Measurements from ENCODE around the gene MSH6. TPM values are rescaled to one million over a fixed set of nuclear protein-coding genes. Genes with fewer than 3 reads are reported as not detected.

Gene MSH6, protein sequence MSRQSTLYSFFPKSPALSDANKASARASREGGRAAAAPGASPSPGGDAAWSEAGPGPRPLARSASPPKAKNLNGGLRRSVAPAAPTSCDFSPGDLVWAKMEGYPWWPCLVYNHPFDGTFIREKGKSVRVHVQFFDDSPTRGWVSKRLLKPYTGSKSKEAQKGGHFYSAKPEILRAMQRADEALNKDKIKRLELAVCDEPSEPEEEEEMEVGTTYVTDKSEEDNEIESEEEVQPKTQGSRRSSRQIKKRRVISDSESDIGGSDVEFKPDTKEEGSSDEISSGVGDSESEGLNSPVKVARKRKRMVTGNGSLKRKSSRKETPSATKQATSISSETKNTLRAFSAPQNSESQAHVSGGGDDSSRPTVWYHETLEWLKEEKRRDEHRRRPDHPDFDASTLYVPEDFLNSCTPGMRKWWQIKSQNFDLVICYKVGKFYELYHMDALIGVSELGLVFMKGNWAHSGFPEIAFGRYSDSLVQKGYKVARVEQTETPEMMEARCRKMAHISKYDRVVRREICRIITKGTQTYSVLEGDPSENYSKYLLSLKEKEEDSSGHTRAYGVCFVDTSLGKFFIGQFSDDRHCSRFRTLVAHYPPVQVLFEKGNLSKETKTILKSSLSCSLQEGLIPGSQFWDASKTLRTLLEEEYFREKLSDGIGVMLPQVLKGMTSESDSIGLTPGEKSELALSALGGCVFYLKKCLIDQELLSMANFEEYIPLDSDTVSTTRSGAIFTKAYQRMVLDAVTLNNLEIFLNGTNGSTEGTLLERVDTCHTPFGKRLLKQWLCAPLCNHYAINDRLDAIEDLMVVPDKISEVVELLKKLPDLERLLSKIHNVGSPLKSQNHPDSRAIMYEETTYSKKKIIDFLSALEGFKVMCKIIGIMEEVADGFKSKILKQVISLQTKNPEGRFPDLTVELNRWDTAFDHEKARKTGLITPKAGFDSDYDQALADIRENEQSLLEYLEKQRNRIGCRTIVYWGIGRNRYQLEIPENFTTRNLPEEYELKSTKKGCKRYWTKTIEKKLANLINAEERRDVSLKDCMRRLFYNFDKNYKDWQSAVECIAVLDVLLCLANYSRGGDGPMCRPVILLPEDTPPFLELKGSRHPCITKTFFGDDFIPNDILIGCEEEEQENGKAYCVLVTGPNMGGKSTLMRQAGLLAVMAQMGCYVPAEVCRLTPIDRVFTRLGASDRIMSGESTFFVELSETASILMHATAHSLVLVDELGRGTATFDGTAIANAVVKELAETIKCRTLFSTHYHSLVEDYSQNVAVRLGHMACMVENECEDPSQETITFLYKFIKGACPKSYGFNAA (N-terminal part only)
- total RNA-seq: 10 to 100 TPM; 30.8 to 36.3 TPM
- long read RNA-seq, donor 1, full-length matches to known transcripts: 1 of 3 reads
- long read RNA-seq, donor 1, partial matches to known transcripts: 1 of 3 reads
- long read RNA-seq, donor 1, other reads (novel, unspliced or antisense): 1 of 3 reads
- long read RNA-seq, donor 2, partial matches to known transcripts: 6 of 10 reads
- long read RNA-seq, donor 2, other reads (novel, unspliced or antisense): 4 of 10 reads

GRCh38 chr2:47782671-47783485, at the start of gene MSH6:
Gene MSH6 (plus strand): TSS chr2:47783145. CDS start chr2:47783234, 89 bp downstream.
- intact Hi-C loops (cut with DNase I): loop anchor here in 1 of 2 donors (5.0 kb wide), 1 partner anchor 539 kb away; no protein-coding TSS in a partner anchor
- peak; percentile 96 for DNase-seq (ENCODE audit: low spot score)

- intact Hi-C loops (cut with DNase I): loop anchor here in 1 of 2 donors (10.0 kb wide), 1 partner anchor 489 kb away; no protein-coding TSS in a partner anchor
- DNase-seq (ENCODE audit: low spot score): no peak
These were observed 47.6 kb upstream of the MSH6 start for GRCh38 chr2:47735136-47735869.

- intact Hi-C loops (cut with DNase I): loop anchor here in 1 of 2 donors (10.0 kb wide), 1 partner anchor 489 kb away; no protein-coding TSS in a partner anchor
- DNase-seq (ENCODE audit: low spot score): no peak
These were observed 47.0 kb upstream of the MSH6 start for GRCh38 chr2:47735912-47736311.

DNA sequence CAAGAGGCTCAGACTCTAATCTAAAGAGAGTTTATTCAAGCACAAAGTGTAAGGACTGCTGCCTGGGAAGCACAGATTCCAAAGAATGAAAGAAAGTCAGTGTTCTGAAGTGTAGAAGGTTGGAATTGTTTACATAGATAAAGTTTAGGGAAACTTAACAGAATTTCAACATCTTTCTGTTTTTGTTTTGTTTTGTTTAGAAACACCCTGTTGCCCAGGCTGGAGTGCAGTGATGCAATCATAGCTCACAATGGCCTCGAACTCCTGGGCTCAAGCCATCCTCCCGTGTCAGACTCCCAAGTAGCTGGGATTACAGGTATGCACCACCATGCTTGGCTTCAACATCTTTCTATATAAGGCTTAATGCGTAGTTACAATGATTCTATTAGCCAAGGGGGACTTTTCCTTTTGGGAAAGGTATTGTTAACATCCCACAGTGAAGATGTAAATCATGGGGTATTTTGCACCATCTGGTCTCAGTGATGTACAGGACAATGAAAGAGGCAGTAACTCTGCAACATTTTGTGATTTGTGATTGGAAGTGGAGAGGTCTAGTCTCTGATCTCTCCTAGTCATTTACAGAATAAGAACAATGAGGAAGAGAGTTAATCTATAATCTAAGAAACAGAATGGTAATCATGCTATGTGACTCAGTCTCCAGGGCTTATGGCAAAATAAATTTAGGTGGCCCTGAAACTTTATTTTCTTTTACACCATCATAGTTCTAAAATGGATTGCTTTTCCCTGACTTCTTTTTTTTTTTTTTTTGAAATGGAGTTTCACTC, 45.6 kb upstream of the MSH6 start:
- no peak for DNase-seq (ENCODE audit: low spot score)
- intact Hi-C loops (cut with DNase I): loop anchor here in 1 of 2 donors (10.0 kb wide), 1 partner anchor 487 kb away; no protein-coding TSS in a partner anchor

DNA sequence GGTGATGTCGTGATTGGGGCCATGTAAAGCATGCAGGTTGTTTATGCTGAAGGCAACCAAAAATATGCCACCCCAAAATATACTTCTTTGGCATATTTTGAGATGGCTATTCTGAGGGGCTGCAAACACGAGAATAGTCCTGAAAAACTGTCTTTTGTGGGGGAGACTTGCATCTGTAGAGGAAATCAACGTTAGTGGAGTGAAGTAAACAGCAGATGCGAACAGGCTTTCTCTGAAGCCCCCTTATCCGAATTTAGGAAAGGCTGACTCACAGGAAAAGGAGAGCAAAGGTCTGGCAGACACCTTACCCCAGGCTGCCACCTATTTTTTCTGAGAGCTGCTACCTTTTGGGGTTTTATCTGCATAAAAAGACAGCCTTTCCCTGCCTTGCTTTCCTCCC, 44.6 kb upstream of the MSH6 start:
- no peak for DNase-seq (ENCODE audit: low spot score)
- intact Hi-C loops (cut with DNase I): loop anchor here in 1 of 2 donors (10.0 kb wide), 1 partner anchor 486 kb away; no protein-coding TSS in a partner anchor

DNA sequence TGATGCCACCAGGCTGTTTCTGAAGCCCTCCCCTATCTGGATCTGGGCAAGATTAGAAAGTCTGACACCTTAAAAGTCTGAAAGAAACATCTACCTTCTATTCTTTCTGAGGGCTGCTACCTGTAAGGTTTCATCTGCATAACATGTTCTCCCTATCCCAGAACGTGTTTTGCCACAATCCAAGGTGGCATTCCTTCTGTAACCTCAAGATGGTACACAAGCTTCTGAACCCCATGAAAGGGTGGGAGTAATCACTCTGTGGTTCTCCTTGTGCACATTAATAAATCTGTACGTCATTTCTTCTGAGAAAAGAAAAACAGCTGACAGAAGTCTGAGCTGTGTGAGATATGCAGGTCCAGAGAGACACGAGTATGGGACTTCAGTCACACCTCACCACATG, 41.8 kb upstream of the MSH6 start:
- DNase-seq (ENCODE audit: low spot score): no peak
- intact Hi-C loops (cut with DNase I): no loop called here

GRCh38 chr2:47741637-47742036, 41.3 kb upstream of the MSH6 start:
- intact Hi-C loops (cut with DNase I): no loop called here
- no peak for DNase-seq (ENCODE audit: low spot score)

DNA sequence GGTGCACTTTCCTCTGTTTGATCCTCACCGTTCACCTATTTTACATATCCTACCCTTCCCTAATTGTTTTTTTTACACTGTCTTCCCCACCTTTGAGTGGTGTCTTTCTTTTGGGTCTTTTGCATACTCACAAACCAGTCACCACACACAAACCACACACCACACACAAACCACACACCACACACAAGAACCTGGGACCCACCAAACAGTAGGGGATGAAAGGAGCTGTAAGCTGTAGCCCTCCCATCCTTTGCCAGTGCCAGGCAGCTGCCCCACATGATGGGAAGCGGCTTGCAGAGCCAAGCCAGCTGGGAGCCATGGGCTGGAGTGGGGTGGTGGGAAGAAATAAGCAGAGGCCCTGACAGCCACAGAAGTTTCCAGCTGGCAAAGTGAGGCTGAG, 38.9 kb upstream of the MSH6 start:
- intact Hi-C loops (cut with DNase I): no loop called here
- no peak for DNase-seq (ENCODE audit: low spot score)

DNA sequence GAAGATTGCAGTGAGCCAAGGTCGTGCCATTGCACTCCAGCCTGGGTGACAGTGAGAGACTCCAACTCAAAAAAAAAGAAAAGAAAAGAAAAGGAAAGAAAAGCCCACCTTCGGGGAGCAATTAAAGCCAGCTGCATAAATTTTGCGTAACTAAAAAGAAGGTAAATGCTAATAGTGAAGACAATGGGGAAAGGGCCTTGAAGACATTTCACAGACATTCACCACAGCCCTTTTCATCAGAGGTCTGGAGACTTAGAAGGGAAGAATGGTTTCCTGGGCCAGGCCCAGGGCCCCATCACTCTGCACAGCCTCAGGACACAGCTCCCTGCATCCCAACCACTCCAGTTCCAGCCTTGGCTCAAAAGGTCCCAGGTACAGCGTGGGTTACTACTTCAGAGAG, 35.1 kb upstream of the MSH6 start:
- intact Hi-C loops (cut with DNase I): no loop called here
- no peak for DNase-seq (ENCODE audit: low spot score)

DNA sequence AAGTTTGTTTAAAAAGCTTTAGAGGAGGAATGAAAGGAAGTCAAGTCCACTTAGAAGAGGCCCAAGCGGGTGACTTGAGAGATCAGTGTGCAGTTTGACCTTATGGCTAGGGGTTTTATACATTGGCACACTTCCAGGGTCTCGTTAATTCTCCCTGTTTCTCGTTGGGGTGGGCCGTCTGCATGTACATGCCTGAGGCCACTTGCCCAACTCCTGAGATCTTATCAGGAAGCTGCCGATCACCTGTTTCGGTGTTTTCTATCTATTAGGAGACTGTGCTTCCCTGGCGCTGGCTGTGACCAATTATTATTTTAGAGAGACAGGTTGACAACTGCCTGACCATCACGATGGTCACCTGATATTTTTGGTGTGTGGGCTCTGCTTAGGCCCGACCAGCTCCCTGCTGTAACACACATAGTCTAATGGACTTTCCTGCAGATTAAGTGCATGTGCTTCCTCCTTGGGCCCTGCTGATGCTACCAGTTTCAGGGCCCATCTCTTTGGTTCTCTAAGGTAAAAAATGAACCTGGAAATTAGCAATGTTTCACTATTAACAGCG, 31.0 kb upstream of the MSH6 start:
- intact Hi-C loops (cut with DNase I): no loop called here
- no peak for DNase-seq (ENCODE audit: low spot score)

DNA sequence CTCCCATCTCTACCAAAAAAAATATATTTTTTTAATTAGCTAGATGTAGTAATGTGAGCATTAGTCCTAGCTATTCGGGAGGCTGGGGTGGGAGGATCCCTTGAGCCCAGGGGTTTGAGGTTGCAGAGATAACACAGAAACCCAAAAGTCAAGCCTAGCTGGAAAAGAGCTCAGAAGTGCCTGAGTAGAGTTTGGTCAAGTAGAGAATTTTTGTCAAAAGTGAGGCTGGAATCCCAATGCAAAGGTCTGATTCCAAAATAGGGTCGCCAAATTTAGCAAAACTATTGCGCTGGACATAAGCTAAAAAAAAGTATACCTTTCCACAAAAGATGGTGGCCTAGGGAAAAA, 15.5 kb upstream of the MSH6 start:
- intact Hi-C loops (cut with DNase I): loop anchor here (5.0 kb wide), 1 partner anchor 330 kb away; no protein-coding TSS in a partner anchor
- no peak for DNase-seq (ENCODE audit: low spot score)

DNA sequence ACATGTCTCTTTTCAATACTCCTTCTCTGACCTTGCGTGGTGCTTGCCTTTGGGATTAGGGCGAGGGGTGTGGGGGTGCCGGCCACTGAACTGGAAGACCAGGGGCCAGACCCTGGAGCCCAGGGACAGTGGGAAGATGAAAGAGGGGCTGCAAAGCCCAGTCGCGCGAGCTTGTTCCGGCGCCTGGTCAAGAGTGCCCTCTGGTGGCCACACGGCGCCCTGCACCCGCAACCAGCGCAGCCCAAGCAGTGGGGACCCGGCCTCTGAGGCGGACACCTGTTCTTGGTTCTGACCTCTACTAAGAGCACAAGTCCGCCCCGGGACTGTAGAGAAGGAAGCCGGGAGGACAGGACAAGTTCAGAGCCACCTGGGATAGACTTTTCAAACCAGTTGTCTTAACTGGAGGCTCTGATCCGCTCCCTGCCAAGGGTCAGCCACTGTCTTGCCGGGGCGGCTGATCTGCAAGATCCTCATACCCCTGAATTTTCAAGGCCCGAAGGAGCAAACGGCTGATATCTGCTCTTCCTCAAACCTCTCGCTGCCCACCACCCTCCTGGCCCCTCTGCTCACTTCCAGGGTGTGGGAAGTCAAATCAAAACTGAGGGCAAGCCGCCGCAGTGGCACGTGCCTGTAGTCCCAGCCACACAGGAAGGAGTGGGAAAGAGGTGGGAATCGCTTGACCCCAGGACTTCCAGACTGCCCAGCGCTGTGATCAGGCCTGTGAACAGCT, 14.9 kb upstream of the MSH6 start:
- DNase-seq (ENCODE audit: low spot score): peak; percentile 93
- intact Hi-C loops (cut with DNase I): loop anchor here (5.0 kb wide), 1 partner anchor 331 kb away; no protein-coding TSS in a partner anchor

- DNase-seq (ENCODE audit: low spot score): no peak
- intact Hi-C loops (cut with DNase I): loop anchor here (5.0 kb wide), 1 partner anchor 332 kb away; no protein-coding TSS in a partner anchor
These were observed 13.6 kb upstream of the MSH6 start for GRCh38 chr2:47769318-47769717.

- DNase-seq (ENCODE audit: low spot score): no peak
- intact Hi-C loops (cut with DNase I): loop anchor here in 1 of 2 donors (10.0 kb wide), 1 partner anchor 426 kb away; no protein-coding TSS in a partner anchor
These were observed 11.7 kb upstream of the MSH6 start for GRCh38 chr2:47771211-47771610.

- intact Hi-C loops (cut with DNase I): loop anchor here in 1 of 2 donors (10.0 kb wide), 1 partner anchor 428 kb away; no protein-coding TSS in a partner anchor
- DNase-seq (ENCODE audit: low spot score): no peak
These were observed 10.6 kb upstream of the MSH6 start for GRCh38 chr2:47772343-47772742.
